Ishikawa (cell line): ENCODE results near the gene ADAM17.

ENCODE experiments used
- CEBPB ChIP-seq: IDR thresholded peaks from 2 replicates; pipeline ENCODE4 v1.6.1; 2012
- CREB1 ChIP-seq: IDR thresholded peaks from 2 replicates; pipeline ENCODE4 v1.6.1; 2012; ENCODE audit warnings: low read depth
- EGR1 ChIP-seq: IDR thresholded peaks from 2 replicates; pipeline ENCODE4 v1.6.1; 2012
- EP300 ChIP-seq: IDR thresholded peaks from 2 replicates; pipeline ENCODE4 v1.6.1; 2012; ENCODE audit warnings: borderline replicate concordance
- FOXM1 ChIP-seq: IDR thresholded peaks from 2 replicates; pipeline ENCODE4 v1.6.1; 2012; ENCODE audit warnings: low read depth, borderline replicate concordance
- MAX ChIP-seq: IDR thresholded peaks from 2 replicates; pipeline ENCODE4 v1.6.1; 2012
- NFIC ChIP-seq: IDR thresholded peaks from 2 replicates; pipeline ENCODE4 v1.6.1; 2012
- RAD21 ChIP-seq: IDR thresholded peaks from 2 replicates; pipeline ENCODE4 v1.6.1; 2012; ENCODE audit warnings: low read depth
- REST ChIP-seq: IDR thresholded peaks from 2 replicates; pipeline ENCODE4 v1.6.1; 2012; ENCODE audit warnings: low read depth, mild to moderate bottlenecking
- TAF1 ChIP-seq: IDR thresholded peaks from 2 replicates; pipeline ENCODE4 v1.6.1; 2012; ENCODE audit warnings: low read depth, mild to moderate bottlenecking
- TCF12 ChIP-seq: IDR thresholded peaks from 2 replicates; pipeline ENCODE4 v1.6.1; 2012; ENCODE audit warnings: low read depth
- TEAD4 ChIP-seq: IDR thresholded peaks from 2 replicates; pipeline ENCODE4 v1.6.1; 2012
- USF1 ChIP-seq: IDR thresholded peaks from 2 replicates; pipeline ENCODE4 v1.6.1; 2012
- YY1 ChIP-seq: IDR thresholded peaks from 2 replicates; pipeline ENCODE4 v1.6.1; 2012; ENCODE audit warnings: low read depth
- ZBTB7A ChIP-seq: IDR thresholded peaks from 2 replicates; pipeline ENCODE4 v1.6.1; 2012; ENCODE audit warnings: low read depth

The ADAM17 gene

GRCh38 chr2:9493478-9493877, 62.2 kb downstream of the ADAM17 start:
- no peak for TF ChIP-seq YY1
- TF ChIP-seq ZBTB7A: no peak
- TF ChIP-seq USF1: no peak
- TF ChIP-seq RAD21: no peak
- no peak for TF ChIP-seq CEBPB
- no peak for TF ChIP-seq CREB1
- no peak for TF ChIP-seq TCF12
- no peak for TF ChIP-seq FOXM1
- TF ChIP-seq EGR1: no peak
- no peak for TF ChIP-seq TEAD4
- no peak for TF ChIP-seq EP300
- no peak for TF ChIP-seq MAX
- TF ChIP-seq REST: no peak
- no peak for TF ChIP-seq TAF1
- TF ChIP-seq NFIC: no peak

- TF ChIP-seq TCF12 (no peak), MAX (no peak), USF1 (no peak), FOXM1 (no peak), ZBTB7A (no peak)
These were observed 62.7 kb downstream of the ADAM17 start for GRCh38 chr2:9492927-9493326.

GRCh38 chr2:9490789-9491188, 64.8 kb downstream of the ADAM17 start:
- TF ChIP-seq RAD21 (no peak), YY1 (no peak), FOXM1 (no peak), NFIC (no peak), USF1 (no peak), CREB1 (no peak), MAX (no peak), CEBPB (no peak), TCF12 (no peak), REST (no peak), EGR1 (no peak), ZBTB7A (no peak), EP300 (no peak), TAF1 (no peak), TEAD4 (no peak)

- TF ChIP-seq RAD21: no peak
- no peak for TF ChIP-seq CREB1
- no peak for TF ChIP-seq REST
- no peak for TF ChIP-seq NFIC
- TF ChIP-seq MAX: no peak
- TF ChIP-seq TAF1: no peak
- TF ChIP-seq CEBPB: no peak
- no peak for TF ChIP-seq FOXM1
- no peak for TF ChIP-seq EP300
- no peak for TF ChIP-seq USF1
- TF ChIP-seq YY1: no peak
These were observed 66.8 kb downstream of the ADAM17 start for GRCh38 chr2:9488583-9489547.
